ENCODE results near the gene PFN4. TPM values are rescaled to one million over a fixed set of nuclear protein-coding genes. Genes with fewer than 3 reads are reported as not detected.

PFN4 gene
- total RNA-seq, 1 experiment from 2014 or later = not detected

DNA sequence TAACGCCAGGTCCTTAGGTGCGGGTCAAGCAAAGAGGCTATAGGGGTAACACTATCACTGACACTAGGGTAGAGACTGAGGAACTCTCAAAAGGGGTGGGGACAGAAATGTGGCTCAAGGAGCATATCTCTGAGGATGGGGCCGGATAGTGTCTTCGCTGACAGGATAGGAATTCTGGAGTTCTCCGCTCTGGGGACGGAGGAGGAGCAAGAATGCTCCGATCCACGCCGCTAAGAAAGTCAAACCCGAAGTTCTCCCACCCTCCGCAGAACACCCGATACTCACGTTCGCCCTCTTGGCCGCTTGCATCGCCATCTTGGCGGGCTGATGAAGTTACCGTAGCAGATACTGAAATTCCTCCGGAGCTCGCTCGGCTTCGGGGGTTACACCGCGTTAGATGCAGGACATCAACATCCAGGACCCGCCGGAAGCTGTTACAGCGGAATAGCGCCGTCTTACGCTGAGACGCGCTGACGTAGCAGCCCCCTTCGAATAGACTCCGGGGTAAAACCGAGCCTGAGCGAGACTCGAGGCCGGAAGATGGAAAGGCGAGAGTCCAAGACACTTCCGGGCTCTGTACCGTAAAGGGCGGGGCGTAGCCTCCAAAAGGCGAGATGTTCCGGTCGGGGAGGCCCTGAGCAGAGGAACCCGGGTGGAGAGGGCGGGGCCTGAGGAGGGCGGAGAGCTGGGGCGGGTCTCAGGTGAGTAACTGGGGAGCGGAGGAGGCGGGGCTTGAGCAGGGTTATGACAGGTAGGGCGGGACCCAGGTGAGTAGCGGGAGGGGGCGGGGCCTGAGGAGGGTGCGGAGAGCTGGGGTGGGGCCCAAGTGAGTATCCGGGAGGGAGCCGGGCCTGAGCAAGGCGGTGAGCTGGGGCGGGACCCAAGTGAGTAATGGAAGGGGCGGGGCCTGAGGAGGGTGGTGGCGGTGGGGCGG lies 47.0 kb downstream of the PFN4 start, which contains the start of gene SF3B6 (continued):
- TF ChIP-seq, protein P1, sequence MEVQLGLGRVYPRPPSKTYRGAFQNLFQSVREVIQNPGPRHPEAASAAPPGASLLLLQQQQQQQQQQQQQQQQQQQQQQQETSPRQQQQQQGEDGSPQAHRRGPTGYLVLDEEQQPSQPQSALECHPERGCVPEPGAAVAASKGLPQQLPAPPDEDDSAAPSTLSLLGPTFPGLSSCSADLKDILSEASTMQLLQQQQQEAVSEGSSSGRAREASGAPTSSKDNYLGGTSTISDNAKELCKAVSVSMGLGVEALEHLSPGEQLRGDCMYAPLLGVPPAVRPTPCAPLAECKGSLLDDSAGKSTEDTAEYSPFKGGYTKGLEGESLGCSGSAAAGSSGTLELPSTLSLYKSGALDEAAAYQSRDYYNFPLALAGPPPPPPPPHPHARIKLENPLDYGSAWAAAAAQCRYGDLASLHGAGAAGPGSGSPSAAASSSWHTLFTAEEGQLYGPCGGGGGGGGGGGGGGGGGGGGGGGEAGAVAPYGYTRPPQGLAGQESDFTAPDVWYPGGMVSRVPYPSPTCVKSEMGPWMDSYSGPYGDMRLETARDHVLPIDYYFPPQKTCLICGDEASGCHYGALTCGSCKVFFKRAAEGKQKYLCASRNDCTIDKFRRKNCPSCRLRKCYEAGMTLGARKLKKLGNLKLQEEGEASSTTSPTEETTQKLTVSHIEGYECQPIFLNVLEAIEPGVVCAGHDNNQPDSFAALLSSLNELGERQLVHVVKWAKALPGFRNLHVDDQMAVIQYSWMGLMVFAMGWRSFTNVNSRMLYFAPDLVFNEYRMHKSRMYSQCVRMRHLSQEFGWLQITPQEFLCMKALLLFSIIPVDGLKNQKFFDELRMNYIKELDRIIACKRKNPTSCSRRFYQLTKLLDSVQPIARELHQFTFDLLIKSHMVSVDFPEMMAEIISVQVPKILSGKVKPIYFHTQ (CRISPR knock-in tag; IDR thresholded peaks at IDR 0.05) = no peak
- TF ChIP-seq ZNF263 (CRISPR knock-in tag; IDR thresholded peaks at IDR 0.05; ENCODE audit: low read depth) (no peak), MYBL2 (CRISPR knock-in tag; IDR thresholded peaks at IDR 0.05) (peak; percentile 72; the same call in 1 of the 2 replicates), RELA (CRISPR knock-in tag; IDR thresholded peaks at IDR 0.05; ENCODE audit: borderline replicate concordance) (no peak), CBFB (CRISPR knock-in tag; IDR thresholded peaks at IDR 0.05; ENCODE audit: low read depth) (peak; percentile 76; the same call in 1 of the 2 replicates), GABPB1 (CRISPR knock-in tag; IDR thresholded peaks at IDR 0.05) (peak; percentile 95), ZNF671 (CRISPR knock-in tag; IDR thresholded peaks at IDR 0.05) (no peak), RORB (CRISPR knock-in tag; IDR thresholded peaks at IDR 0.05) (no peak), ZNF219 (CRISPR knock-in tag; IDR thresholded peaks at IDR 0.05; ENCODE audit: borderline replicate concordance) (no peak), MXD4 (CRISPR knock-in tag; IDR thresholded peaks at IDR 0.05; ENCODE audit: borderline replicate concordance) (no peak), ATF1 (CRISPR knock-in tag; IDR thresholded peaks at IDR 0.05) (peak; percentile 85; the same call in 1 of the 2 replicates), ESRRA (CRISPR knock-in tag; IDR thresholded peaks at IDR 0.05; ENCODE audit: borderline replicate concordance) (0 out of 2 replicates have a peak, but pooled peaks have one; percentile 17), SMAD3 (CRISPR knock-in tag; IDR thresholded peaks at IDR 0.05; ENCODE audit: borderline replicate concordance) (peak; percentile 50; the same call in 1 of the 2 replicates), NFYB (CRISPR knock-in tag; conservative IDR thresholded peaks at IDR 0.05; ENCODE audit: low read depth) (no peak), ZNF416 (CRISPR knock-in tag; IDR thresholded peaks at IDR 0.05) (peak; percentile 79; the same call in 1 of the 2 replicates)
- TF ChIP-seq, protein P2, sequence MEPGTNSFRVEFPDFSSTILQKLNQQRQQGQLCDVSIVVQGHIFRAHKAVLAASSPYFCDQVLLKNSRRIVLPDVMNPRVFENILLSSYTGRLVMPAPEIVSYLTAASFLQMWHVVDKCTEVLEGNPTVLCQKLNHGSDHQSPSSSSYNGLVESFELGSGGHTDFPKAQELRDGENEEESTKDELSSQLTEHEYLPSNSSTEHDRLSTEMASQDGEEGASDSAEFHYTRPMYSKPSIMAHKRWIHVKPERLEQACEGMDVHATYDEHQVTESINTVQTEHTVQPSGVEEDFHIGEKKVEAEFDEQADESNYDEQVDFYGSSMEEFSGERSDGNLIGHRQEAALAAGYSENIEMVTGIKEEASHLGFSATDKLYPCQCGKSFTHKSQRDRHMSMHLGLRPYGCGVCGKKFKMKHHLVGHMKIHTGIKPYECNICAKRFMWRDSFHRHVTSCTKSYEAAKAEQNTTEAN (CRISPR knock-in tag; IDR thresholded peaks at IDR 0.05) = 0 out of 2 replicates have a peak, but pooled peaks have one; percentile 18
- TF ChIP-seq, protein P3, sequence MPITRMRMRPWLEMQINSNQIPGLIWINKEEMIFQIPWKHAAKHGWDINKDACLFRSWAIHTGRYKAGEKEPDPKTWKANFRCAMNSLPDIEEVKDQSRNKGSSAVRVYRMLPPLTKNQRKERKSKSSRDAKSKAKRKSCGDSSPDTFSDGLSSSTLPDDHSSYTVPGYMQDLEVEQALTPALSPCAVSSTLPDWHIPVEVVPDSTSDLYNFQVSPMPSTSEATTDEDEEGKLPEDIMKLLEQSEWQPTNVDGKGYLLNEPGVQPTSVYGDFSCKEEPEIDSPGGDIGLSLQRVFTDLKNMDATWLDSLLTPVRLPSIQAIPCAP (CRISPR knock-in tag; IDR thresholded peaks at IDR 0.05) = 0 out of 2 replicates have a peak, but pooled peaks have one; percentile 31
- TF ChIP-seq, protein P4, sequence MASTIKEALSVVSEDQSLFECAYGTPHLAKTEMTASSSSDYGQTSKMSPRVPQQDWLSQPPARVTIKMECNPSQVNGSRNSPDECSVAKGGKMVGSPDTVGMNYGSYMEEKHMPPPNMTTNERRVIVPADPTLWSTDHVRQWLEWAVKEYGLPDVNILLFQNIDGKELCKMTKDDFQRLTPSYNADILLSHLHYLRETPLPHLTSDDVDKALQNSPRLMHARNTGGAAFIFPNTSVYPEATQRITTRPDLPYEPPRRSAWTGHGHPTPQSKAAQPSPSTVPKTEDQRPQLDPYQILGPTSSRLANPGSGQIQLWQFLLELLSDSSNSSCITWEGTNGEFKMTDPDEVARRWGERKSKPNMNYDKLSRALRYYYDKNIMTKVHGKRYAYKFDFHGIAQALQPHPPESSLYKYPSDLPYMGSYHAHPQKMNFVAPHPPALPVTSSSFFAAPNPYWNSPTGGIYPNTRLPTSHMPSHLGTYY (CRISPR knock-in tag; IDR thresholded peaks at IDR 0.05) = 0 out of 2 replicates have a peak, but pooled peaks have one; percentile 34
- TF ChIP-seq, protein P5, sequence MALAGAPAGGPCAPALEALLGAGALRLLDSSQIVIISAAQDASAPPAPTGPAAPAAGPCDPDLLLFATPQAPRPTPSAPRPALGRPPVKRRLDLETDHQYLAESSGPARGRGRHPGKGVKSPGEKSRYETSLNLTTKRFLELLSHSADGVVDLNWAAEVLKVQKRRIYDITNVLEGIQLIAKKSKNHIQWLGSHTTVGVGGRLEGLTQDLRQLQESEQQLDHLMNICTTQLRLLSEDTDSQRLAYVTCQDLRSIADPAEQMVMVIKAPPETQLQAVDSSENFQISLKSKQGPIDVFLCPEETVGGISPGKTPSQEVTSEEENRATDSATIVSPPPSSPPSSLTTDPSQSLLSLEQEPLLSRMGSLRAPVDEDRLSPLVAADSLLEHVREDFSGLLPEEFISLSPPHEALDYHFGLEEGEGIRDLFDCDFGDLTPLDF (CRISPR knock-in tag; IDR thresholded peaks at IDR 0.05) = no peak
- TF ChIP-seq, protein P6, sequence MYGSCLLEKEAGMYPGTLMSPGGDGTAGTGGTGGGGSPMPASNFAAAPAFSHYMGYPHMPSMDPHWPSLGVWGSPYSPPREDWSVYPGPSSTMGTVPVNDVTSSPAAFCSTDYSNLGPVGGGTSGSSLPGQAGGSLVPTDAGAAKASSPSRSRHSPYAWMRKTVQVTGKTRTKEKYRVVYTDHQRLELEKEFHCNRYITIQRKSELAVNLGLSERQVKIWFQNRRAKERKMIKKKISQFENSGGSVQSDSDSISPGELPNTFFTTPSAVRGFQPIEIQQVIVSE (CRISPR knock-in tag; IDR thresholded peaks at IDR 0.05; ENCODE audit: borderline replicate concordance) = no peak
- TF ChIP-seq, protein P7, sequence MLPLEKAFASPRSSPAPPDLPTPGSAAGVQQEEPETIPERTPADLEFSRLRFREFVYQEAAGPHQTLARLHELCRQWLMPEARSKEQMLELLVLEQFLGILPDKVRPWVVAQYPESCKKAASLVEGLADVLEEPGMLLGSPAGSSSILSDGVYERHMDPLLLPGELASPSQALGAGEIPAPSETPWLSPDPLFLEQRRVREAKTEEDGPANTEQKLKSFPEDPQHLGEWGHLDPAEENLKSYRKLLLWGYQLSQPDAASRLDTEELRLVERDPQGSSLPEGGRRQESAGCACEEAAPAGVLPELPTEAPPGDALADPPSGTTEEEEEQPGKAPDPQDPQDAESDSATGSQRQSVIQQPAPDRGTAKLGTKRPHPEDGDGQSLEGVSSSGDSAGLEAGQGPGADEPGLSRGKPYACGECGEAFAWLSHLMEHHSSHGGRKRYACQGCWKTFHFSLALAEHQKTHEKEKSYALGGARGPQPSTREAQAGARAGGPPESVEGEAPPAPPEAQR (CRISPR knock-in tag; IDR thresholded peaks at IDR 0.05) = no peak
- TF ChIP-seq, protein P8, sequence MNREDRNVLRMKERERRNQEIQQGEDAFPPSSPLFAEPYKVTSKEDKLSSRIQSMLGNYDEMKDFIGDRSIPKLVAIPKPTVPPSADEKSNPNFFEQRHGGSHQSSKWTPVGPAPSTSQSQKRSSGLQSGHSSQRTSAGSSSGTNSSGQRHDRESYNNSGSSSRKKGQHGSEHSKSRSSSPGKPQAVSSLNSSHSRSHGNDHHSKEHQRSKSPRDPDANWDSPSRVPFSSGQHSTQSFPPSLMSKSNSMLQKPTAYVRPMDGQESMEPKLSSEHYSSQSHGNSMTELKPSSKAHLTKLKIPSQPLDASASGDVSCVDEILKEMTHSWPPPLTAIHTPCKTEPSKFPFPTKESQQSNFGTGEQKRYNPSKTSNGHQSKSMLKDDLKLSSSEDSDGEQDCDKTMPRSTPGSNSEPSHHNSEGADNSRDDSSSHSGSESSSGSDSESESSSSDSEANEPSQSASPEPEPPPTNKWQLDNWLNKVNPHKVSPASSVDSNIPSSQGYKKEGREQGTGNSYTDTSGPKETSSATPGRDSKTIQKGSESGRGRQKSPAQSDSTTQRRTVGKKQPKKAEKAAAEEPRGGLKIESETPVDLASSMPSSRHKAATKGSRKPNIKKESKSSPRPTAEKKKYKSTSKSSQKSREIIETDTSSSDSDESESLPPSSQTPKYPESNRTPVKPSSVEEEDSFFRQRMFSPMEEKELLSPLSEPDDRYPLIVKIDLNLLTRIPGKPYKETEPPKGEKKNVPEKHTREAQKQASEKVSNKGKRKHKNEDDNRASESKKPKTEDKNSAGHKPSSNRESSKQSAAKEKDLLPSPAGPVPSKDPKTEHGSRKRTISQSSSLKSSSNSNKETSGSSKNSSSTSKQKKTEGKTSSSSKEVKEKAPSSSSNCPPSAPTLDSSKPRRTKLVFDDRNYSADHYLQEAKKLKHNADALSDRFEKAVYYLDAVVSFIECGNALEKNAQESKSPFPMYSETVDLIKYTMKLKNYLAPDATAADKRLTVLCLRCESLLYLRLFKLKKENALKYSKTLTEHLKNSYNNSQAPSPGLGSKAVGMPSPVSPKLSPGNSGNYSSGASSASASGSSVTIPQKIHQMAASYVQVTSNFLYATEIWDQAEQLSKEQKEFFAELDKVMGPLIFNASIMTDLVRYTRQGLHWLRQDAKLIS (CRISPR knock-in tag; IDR thresholded peaks at IDR 0.05; ENCODE audit: borderline replicate concordance) = peak; percentile 92
- TF ChIP-seq, protein P9, sequence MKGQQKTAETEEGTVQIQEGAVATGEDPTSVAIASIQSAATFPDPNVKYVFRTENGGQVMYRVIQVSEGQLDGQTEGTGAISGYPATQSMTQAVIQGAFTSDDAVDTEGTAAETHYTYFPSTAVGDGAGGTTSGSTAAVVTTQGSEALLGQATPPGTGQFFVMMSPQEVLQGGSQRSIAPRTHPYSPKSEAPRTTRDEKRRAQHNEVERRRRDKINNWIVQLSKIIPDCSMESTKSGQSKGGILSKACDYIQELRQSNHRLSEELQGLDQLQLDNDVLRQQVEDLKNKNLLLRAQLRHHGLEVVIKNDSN (CRISPR knock-in tag; IDR thresholded peaks at IDR 0.05) = peak; percentile 11; the same call in 1 of the 2 replicates
